Activated naive CD8-positive, alpha-beta T cell treated with anti-CD3 and anti-CD28 coated beads, Interleukin-2, amount 50 U/mL, for 24 hours (primary cell): Measurements from ENCODE around the gene DOLK.

Experiments used
- ATAC-seq: fragments of 150-1000 bp; cut with Tn5 transposase; one replicate; pipeline ENCODE4 v1.10.0; 2021
- DNase-seq: peaks from one replicate; pipeline ENCODE4 v3.0.0; 2021
- H3K27ac Mint-ChIP-seq: one replicate; pipeline ENCODE4 v1.8.0; 2021; ENCODE audit warnings: mild to moderate bottlenecking, mixed read lengths
- H3K27me3 Mint-ChIP-seq: one replicate; pipeline ENCODE4 v1.8.0; 2021; ENCODE audit warnings: mixed read lengths
- H3K36me3 Mint-ChIP-seq: one replicate; pipeline ENCODE4 v1.8.0; 2021; ENCODE audit warnings: low read depth, mixed read lengths
- H3K4me1 Mint-ChIP-seq: one replicate; pipeline ENCODE4 v1.8.0; 2021; ENCODE audit warnings: mixed read lengths
- H3K4me3 Mint-ChIP-seq: one replicate; pipeline ENCODE4 v1.8.0; 2021; ENCODE audit warnings: mild to moderate bottlenecking, moderate library complexity, mixed read lengths
- H3K9me3 Mint-ChIP-seq: one replicate; pipeline ENCODE4 v1.8.0; 2021; ENCODE audit warnings: mixed read lengths

The DOLK gene

GRCh38 chr9:128905964-128906363, 41.4 kb downstream of the DOLK start:
- ATAC-seq, result no peak
- H3K4me1 Mint-ChIP-seq, result peaks cover 47% of the 10 kb centered on the region
- H3K27ac Mint-ChIP-seq, result no peak overlapping the region
- H3K27me3 Mint-ChIP-seq, result no peaks in the 10 kb centered on the region
- no peaks in the 10 kb centered on the region for H3K9me3 Mint-ChIP-seq
- DNase-seq, result no peak
- H3K36me3 Mint-ChIP-seq, result peaks cover 21% of the 10 kb centered on the region
- H3K4me3 Mint-ChIP-seq, result no peak overlapping the region

- H3K27ac Mint-ChIP-seq, result peak overlapping the region; percentile 49
- H3K27me3 Mint-ChIP-seq, result no peaks in the 10 kb centered on the region
- DNase-seq, result no peak
- no peak for ATAC-seq
- H3K36me3 Mint-ChIP-seq, result peaks cover 15% of the 10 kb centered on the region
- H3K4me1 Mint-ChIP-seq, result peaks cover 52% of the 10 kb centered on the region
- H3K9me3 Mint-ChIP-seq, result no peaks in the 10 kb centered on the region
- H3K4me3 Mint-ChIP-seq, result no peak overlapping the region
These were observed 43.4 kb downstream of the DOLK start for GRCh38 chr9:128903871-128904620.

DNA sequence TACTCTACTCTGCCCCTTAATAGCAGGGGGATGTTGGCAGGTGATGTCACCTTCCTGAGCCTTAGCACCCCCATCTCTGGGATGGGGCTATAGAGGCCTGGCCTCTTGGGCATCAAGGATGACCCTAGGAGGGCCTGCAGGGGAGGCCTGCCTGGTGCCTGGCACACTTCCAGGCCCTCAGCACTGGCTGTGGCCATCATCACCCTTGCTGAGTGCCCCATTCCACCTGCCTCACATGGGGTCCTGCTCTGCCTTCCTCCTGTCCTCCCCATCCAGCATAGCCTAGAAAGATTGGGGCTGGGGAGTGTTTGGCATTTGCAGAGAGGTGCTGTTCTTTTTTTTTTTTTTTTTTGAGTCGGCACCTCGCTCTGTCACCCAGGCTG, 44.3 kb downstream of the DOLK start:
- Mint-ChIP-seq H3K4me3 (no peak overlapping the region), H3K27ac (peak overlapping the region; percentile 85), H3K36me3 (peaks cover 10% of the 10 kb centered on the region), H3K27me3 (no peaks in the 10 kb centered on the region), H3K4me1 (peaks cover 58% of the 10 kb centered on the region), H3K9me3 (no peaks in the 10 kb centered on the region)
- DNase-seq (no peak), ATAC-seq (no peak)

- Mint-ChIP-seq H3K9me3 (no peaks in the 10 kb centered on the region), H3K27me3 (no peaks in the 10 kb centered on the region), H3K36me3 (peaks cover 8% of the 10 kb centered on the region), H3K4me1 (peaks cover 62% of the 10 kb centered on the region), H3K4me3 (peak overlapping the region; percentile 50), H3K27ac (peak overlapping the region; percentile 85)
- peak; percentile 83 for DNase-seq
- peak; percentile 87 for ATAC-seq
These were observed 44.9 kb downstream of the DOLK start for GRCh38 chr9:128902351-128903078.

DNA sequence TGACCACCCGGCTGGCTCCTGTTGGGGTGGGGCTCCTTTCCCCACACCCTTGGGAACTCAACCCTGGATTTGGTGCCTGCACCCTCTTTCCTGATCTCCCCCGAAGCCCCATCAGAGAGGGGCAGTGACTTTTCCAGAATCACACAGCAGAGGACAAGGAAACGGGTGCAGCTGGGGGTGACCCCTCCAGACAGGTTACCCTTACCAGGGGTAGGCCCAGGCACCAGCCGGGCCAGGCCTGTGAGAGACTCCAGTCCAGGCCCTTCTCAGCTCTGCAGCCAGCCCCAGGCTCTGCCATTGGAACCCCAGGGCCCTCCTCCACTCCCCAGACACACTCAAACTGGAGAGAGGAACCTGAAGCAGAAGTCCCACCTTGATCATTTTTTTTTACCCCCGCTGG, 45.6 kb downstream of the DOLK start:
- DNase-seq (no peak), ATAC-seq (no peak)
- H3K36me3 Mint-ChIP-seq, result peaks cover 9% of the 10 kb centered on the region
- peaks cover 62% of the 10 kb centered on the region for H3K4me1 Mint-ChIP-seq
- no peaks in the 10 kb centered on the region for H3K9me3 Mint-ChIP-seq
- no peak overlapping the region for H3K4me3 Mint-ChIP-seq
- peak overlapping the region; percentile 85 for H3K27ac Mint-ChIP-seq
- no peaks in the 10 kb centered on the region for H3K27me3 Mint-ChIP-seq

DNA sequence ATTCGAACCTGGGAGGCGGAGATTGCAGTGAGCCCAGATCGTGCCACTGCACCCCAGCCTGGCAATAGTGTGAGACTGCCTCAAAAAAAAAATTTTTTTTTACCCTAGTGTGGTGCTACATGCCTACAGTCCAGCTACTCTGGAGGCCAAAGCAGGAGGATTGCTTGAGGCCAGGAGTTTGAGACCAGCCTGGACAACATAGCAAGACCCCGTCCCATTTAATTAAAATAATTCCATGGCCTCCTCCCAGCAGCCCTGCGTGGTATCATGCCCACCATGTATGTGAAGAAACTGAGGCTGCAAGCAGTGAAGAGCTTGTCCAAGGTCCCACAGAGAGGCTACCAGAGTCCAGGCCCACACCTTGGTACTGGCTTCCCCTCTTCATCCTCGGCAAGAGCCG, 46.0 kb downstream of the DOLK start:
- H3K27ac Mint-ChIP-seq, result peak overlapping the region; percentile 85
- no peak overlapping the region for H3K4me3 Mint-ChIP-seq
- ATAC-seq (no peak), DNase-seq (no peak)
- peaks cover 59% of the 10 kb centered on the region for H3K4me1 Mint-ChIP-seq
- H3K9me3 Mint-ChIP-seq, result no peaks in the 10 kb centered on the region
- H3K36me3 Mint-ChIP-seq, result peaks cover 9% of the 10 kb centered on the region
- H3K27me3 Mint-ChIP-seq, result no peaks in the 10 kb centered on the region

DNA sequence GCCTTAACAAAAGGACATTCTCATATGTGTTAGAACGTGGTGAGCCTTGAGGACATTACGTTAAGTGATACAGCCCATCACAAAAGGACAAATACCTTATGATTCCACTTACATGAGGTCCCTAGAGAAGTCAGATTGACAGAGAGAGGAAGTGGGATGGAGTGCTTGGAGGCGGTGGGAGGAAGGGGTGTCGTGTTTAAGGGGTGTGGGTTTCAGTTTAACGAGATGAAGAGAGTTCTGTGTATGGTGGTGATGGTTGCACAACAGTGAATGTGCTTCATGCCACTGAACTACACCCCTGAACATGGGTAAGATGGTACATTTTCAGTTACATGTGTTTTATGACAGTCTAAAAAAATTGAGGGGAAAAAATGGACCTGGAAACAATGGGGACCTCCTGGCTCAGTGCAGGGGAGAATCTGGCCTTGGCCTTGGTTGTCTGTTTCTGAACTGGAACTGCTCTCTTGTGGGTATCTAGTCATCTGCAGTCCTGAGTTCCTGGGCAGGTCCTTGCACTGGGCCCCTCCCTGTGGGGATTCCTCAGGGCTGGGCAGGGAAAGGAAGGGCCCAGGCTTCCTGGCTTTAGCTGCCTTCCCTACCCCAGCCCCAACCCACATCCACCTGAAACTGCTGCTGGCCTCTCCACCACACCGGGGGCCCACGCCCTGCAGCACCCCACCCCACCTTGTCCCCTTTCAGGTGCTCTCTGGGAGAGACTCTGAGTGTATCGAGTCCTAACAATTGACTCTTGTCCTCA, 47.7 kb downstream of the DOLK start:
- H3K27me3 Mint-ChIP-seq, result no peaks in the 10 kb centered on the region
- H3K4me1 Mint-ChIP-seq, result peaks cover 67% of the 10 kb centered on the region
- peak overlapping the region; percentile 13 for H3K4me3 Mint-ChIP-seq
- DNase-seq (no peak), ATAC-seq (peak; percentile 47)
- no peaks in the 10 kb centered on the region for H3K9me3 Mint-ChIP-seq
- peaks cover 12% of the 10 kb centered on the region for H3K36me3 Mint-ChIP-seq
- H3K27ac Mint-ChIP-seq, result peak overlapping the region; percentile 84

- DNase-seq, result no peak
- Mint-ChIP-seq H3K4me3 (peak overlapping the region; percentile 13), H3K4me1 (peaks cover 68% of the 10 kb centered on the region), H3K9me3 (no peaks in the 10 kb centered on the region), H3K27ac (peak overlapping the region; percentile 84), H3K36me3 (peaks cover 12% of the 10 kb centered on the region), H3K27me3 (no peaks in the 10 kb centered on the region)
- no peak for ATAC-seq
These were observed 48.4 kb downstream of the DOLK start for GRCh38 chr9:128898845-128899565.

DNA sequence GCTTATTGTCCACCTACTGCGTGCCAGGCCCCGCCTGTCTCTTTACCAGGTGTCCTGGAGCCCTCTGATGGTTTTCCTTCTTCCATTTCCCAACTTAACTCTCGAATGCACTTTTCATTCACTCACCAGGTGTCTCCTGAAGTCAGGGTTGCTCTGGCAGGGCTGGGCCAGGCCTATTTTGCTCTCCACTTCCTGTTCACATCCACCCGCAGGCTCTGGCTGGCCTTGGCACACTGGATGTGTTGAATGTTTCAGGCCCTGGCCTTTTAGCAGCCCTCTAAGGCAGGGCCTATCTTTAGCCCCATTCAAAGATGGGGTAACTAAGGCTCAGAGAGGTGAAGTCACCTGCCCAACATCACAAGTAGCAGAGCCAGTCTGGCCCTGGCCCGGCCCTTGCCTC, 49.0 kb downstream of the DOLK start:
- ATAC-seq (no peak), DNase-seq (no peak)
- H3K4me1 Mint-ChIP-seq, result peaks cover 65% of the 10 kb centered on the region
- H3K4me3 Mint-ChIP-seq, result no peak overlapping the region
- peak overlapping the region; percentile 73 for H3K27ac Mint-ChIP-seq
- no peaks in the 10 kb centered on the region for H3K9me3 Mint-ChIP-seq
- peaks cover 16% of the 10 kb centered on the region for H3K36me3 Mint-ChIP-seq
- no peaks in the 10 kb centered on the region for H3K27me3 Mint-ChIP-seq

DNA sequence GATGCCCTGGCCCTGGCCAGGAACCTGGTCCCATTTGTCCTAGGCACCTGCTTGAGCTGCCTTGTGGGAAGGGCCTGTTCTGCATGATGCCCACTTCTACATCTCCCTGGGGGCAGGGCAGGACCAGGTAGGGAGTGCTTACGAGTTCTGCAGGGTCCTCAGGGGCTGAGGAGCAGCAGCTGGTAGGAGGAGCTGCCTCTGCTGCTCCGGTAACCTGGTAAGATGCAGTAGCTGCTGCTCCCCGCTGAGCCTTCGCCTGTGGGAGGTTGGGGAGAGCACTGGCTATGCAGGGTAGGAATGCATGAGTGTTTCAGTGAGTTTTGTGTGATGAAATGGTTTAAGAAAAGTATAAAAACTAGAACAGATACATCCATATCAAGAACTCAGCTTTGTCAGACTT, 51.8 kb downstream of the DOLK start:
- ATAC-seq, result no peak
- H3K36me3 Mint-ChIP-seq, result peaks cover 17% of the 10 kb centered on the region
- no peaks in the 10 kb centered on the region for H3K27me3 Mint-ChIP-seq
- no peak for DNase-seq
- H3K4me3 Mint-ChIP-seq, result no peak overlapping the region
- H3K9me3 Mint-ChIP-seq, result no peaks in the 10 kb centered on the region
- H3K27ac Mint-ChIP-seq, result no peak overlapping the region
- H3K4me1 Mint-ChIP-seq, result peaks cover 62% of the 10 kb centered on the region
